Panc1 (cell line): ENCODE measurements around the gene TTC9C.

Experiments used
- POLR2AphosphoS5 ChIP-seq: IDR thresholded peaks from 2 replicates; pipeline ENCODE4 v1.6.1; 2012; ENCODE audit warnings: mild to moderate bottlenecking, low read depth, low read length, moderate library complexity
- TCF7L2 ChIP-seq: IDR thresholded peaks from 2 replicates; pipeline ENCODE4 v1.6.1; 2011; ENCODE audit warnings: mild to moderate bottlenecking, low read depth, low read length, inconsistent platforms
- TF ChIP-seq, protein P1 (sequence below): fragments of 450-650 bp; IDR thresholded peaks from 2 replicates; pipeline ENCODE4 v1.5.1; 2017; ENCODE audit warnings: mild to moderate bottlenecking

DNA sequence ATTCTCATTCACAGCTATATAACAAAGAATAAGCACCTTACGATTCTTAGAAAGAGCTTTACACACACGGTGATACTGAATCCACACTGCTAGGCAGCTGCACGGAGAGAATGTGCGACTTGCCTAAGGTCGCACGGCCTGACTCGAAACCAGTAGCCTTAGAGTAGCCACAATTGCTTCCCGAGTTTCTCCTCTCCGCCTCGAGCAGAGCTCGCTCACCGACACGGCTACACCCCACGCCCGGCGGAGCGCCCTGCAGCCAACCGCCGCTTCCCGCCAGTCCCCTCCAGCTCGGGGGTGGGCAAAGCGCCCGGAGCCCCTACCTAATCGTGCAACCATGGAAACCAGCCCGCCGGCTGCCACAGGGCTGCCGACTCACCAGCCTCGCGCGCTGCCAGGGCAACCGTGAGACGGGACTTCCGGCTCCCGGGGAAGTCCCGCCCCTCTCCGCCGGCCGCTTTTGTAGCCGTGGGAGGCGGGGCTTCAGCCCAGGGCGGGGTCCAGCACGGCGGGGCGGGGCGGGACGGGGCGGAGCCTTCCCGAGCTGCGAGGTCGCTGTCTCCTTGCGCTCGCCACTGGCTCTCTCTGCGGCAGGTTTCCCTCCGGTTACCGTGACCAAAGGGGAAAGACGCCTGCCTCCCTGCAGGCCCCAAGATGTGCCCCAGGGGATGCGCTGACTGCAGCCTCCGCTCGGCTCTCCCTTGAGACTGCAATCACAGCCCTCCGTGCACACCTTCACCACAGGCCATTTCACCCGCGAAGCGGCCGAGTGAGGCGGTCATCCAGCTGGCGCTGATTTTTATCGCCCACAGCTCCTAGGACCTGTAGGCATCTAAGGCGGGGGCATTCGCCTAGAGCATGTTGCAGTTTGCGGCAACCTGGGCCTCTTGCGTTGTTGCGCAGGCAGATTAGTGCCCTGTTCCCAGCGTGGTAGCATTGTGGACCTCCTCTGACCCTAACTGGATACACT lies 22.1 kb upstream of the TTC9C start:
- TF ChIP-seq POLR2AphosphoS5 = peak; percentile 94
- TF ChIP-seq, protein P1, sequence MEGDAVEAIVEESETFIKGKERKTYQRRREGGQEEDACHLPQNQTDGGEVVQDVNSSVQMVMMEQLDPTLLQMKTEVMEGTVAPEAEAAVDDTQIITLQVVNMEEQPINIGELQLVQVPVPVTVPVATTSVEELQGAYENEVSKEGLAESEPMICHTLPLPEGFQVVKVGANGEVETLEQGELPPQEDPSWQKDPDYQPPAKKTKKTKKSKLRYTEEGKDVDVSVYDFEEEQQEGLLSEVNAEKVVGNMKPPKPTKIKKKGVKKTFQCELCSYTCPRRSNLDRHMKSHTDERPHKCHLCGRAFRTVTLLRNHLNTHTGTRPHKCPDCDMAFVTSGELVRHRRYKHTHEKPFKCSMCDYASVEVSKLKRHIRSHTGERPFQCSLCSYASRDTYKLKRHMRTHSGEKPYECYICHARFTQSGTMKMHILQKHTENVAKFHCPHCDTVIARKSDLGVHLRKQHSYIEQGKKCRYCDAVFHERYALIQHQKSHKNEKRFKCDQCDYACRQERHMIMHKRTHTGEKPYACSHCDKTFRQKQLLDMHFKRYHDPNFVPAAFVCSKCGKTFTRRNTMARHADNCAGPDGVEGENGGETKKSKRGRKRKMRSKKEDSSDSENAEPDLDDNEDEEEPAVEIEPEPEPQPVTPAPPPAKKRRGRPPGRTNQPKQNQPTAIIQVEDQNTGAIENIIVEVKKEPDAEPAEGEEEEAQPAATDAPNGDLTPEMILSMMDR = no peak
- TF ChIP-seq TCF7L2 = no peak; the same call in 1 of the 2 replicates
